ENCODE data around the gene UNC13B. TPM values are rescaled to one million over a fixed set of nuclear protein-coding genes. Genes with fewer than 3 reads are reported as not detected.

UNC13B gene
- total and polyA plus RNA-seq, 2 donors (not counting 3 experiments of a cell fraction or from before 2014, with no cell fraction given) = 30.1 to 46.2 TPM

- dilution Hi-C loops (cut with MboI; ENCODE audit: extremely low pct_ligation_motif_present, low sequenced_read_pairs) (no loop called here), intact Hi-C loops (cut with micrococcal nuclease) (no loop called here)
- CTCF ChIA-PET = interaction anchor here (0.8 to 1.5 kb wide), 3 partner anchors 8 to 263 kb away, joined by 4 to 7 read pairs (median 5); no protein-coding TSS in a partner anchor
- H2AFZ ChIP-seq (ENCODE audit: low read depth, low read length) = no peak overlapping the region
- POLR2A ChIA-PET = no interaction called here
- no peaks in the 10 kb centered on the region for H3K9me3 ChIP-seq (replicated peaks; ENCODE audit: control insufficient read depth, insufficient read depth, low read length)
- no peak overlapping the region for H3K4me3 ChIP-seq (replicated peaks in 1 of 3; ENCODE audit: insufficient read depth in 1 of 3, low read depth in 1 of 3, low read length in 3 of 3)
- H3K36me3 ChIP-seq (ENCODE audit: control insufficient read depth in 2 of 2, extremely low read depth in 1 of 2, insufficient read depth in 2 of 2, low read length in 2 of 2) = peaks cover 5 to 13% of the 10 kb centered on the region in 2 experiments
- no peaks in the 10 kb centered on the region for H3K4me1 ChIP-seq (ENCODE audit: control insufficient read depth, extremely low read depth, insufficient read depth, low read length)
- no peak overlapping the region for H3K9ac ChIP-seq (replicated peaks; ENCODE audit: extremely low read depth, insufficient read depth, low read length)
- no peaks in the 10 kb centered on the region for H3K27me3 ChIP-seq (ENCODE audit: control insufficient read depth in 2 of 2, insufficient read depth in 2 of 2, low read length in 2 of 2)
- H3K9me1 ChIP-seq (replicated peaks; ENCODE audit: control insufficient read depth, extremely low read depth, insufficient read depth, low read length) = no peaks in the 10 kb centered on the region
- no peaks in the 10 kb centered on the region for H3K79me2 ChIP-seq (ENCODE audit: control insufficient read depth, insufficient read depth, low read length)
- no peak overlapping the region for H3K27ac ChIP-seq (ENCODE audit: insufficient read depth, low read depth, low read length)
- TF ChIP-seq JUN (IDR thresholded peaks at IDR 0.05; ENCODE audit: borderline replicate concordance, insufficient read depth, insufficient read length, low read depth) (no peak), CTCF (IDR thresholded peaks at IDR 0.05; ENCODE audit: extremely low read depth in 1 of 2, insufficient read depth in 1 of 2, low read depth in 1 of 2, low read length in 2 of 2) (no peak), GATA2 (IDR thresholded peaks at IDR 0.05; ENCODE audit: insufficient read depth, insufficient read length, low read depth, low read length) (no peak), POLR2AphosphoS5 (IDR thresholded peaks at IDR 0.05; ENCODE audit: insufficient read depth, low read depth, low read length) (no peak), FOS (IDR thresholded peaks at IDR 0.05; ENCODE audit: borderline replicate concordance, insufficient read depth, low read length) (no peak), POLR2A (IDR thresholded peaks at IDR 0.05; ENCODE audit: low read depth, low read length) (no peak), MYC (IDR thresholded peaks at IDR 0.05; ENCODE audit: low read depth, low read length) (no peak), EZH2 (IDR thresholded peaks at IDR 0.05; ENCODE audit: borderline replicate concordance, low read depth, low read length, severe bottlenecking) (no peak)
- TF ChIP-seq, protein P1, sequence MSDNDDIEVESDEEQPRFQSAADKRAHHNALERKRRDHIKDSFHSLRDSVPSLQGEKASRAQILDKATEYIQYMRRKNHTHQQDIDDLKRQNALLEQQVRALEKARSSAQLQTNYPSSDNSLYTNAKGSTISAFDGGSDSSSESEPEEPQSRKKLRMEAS (IDR thresholded peaks at IDR 0.05; ENCODE audit: insufficient read depth, insufficient read length) = no peak
- no peak overlapping the region for H3K4me2 ChIP-seq (ENCODE audit: insufficient read depth, low read length)
- no TSS peak for BruUV-seq (replicated peaks)
- no peaks in the 10 kb centered on the region for H4K20me1 ChIP-seq (replicated peaks; ENCODE audit: control insufficient read depth, extremely low read depth, insufficient read depth, low read length)
- FAIRE-seq (no peak), DNase-seq (ENCODE audit: low read depth, low spot score) (no peak)
Observed at GRCh38 chr9:35380039-35380438, 218.2 kb downstream of the UNC13B start.

All from endothelial cell of umbilical vein (primary cell).